Spleen (tissue), 11 donors: Measurements from ENCODE around the gene HNRNPUL1. TPM values are rescaled to one million over a fixed set of nuclear protein-coding genes. Genes with fewer than 3 reads are reported as not detected.

ENCODE experiments used
- DNase-seq: peaks from one replicate; pipeline ENCODE4 v3.0.0-alpha.2; 2020
- H3K27ac ChIP-seq, 8 donors: fragments of 200-600 bp; sonication (generic) in 7 of 8; 1 replicate in 4 of 8; 2 replicates in 4 of 8; pipeline versions ENCODE4 v1.5.0 to v1.8.0; 2016 to 2021; ENCODE audit warnings: inconsistent platforms in 4 of 8, mild to moderate bottlenecking in 4 of 8, moderate library complexity in 1 of 8
- H3K27me3 ChIP-seq, 7 donors: fragments of 200-600 bp; sonication (generic) in 6 of 7; replicated peaks in 1 of 7; 1 replicate in 4 of 7; 2 replicates in 3 of 7; pipeline versions ENCODE4 v1.5.0 to v1.8.0; 2016 to 2021; ENCODE audit warnings: inconsistent platforms in 3 of 7, mild to moderate bottlenecking in 1 of 7
- H3K36me3 ChIP-seq, 6 donors: fragments of 200-600 bp; sonication (generic) in 5 of 6; 1 replicate in 4 of 6; 2 replicates in 2 of 6; pipeline versions ENCODE4 v1.5.0 to v1.8.0; 2016 to 2021; ENCODE audit warnings: inconsistent platforms in 2 of 6
- H3K4me1 ChIP-seq, 6 donors: fragments of 200-600 bp; sonication (generic) in 5 of 6; 1 replicate in 3 of 6; 2 replicates in 3 of 6; pipeline versions ENCODE4 v1.5.0 to v1.8.0; 2016 to 2021; ENCODE audit warnings: inconsistent platforms in 3 of 6
- H3K4me3 ChIP-seq, 8 donors: fragments of 200-600 bp; sonication (generic) in 7 of 8; 1 replicate in 4 of 8; 2 replicates in 4 of 8; pipeline versions ENCODE4 v1.5.0 to v1.8.0; 2016 to 2021; ENCODE audit warnings: inconsistent platforms in 4 of 8, mild to moderate bottlenecking in 4 of 8, moderate library complexity in 2 of 8
- H3K9me3 ChIP-seq, 8 donors: fragments of 200-600 bp; sonication (generic) in 7 of 8; 1 replicate in 4 of 8; 2 replicates in 4 of 8; pipeline versions ENCODE4 v1.5.0 to v1.8.0; 2016 to 2021; ENCODE audit warnings: inconsistent platforms in 4 of 8
- POLR2A ChIP-seq, 3 donors: fragments of 450-650 bp; IDR thresholded peaks; one replicate each; pipeline ENCODE4 v1.5.1; 2017; ENCODE audit warnings: antibody characterized with exemption in 3 of 3, mild to moderate bottlenecking in 1 of 3
- POLR2AphosphoS5 ChIP-seq, 3 donors: sonication (generic); formaldehyde crosslinking; IDR thresholded peaks; one replicate each; pipeline ENCODE4 v1.5.1; 2017; ENCODE audit warnings: antibody characterized with exemption in 3 of 3
- whole genome bisulfite sequencing, 5 donors: extraction: QIAGEN DNeasy Blood & Tissue Kit in 3 of 5; methylation state at CpG; one replicate each; pipeline versions ENCODE4 v1.1.5 to v1.1.7; 2013 to 2018; 5-methylcytosine and 5-hydroxymethylcytosine counted together
- intact Hi-C: fragments of 100-400 bp; cut with DNase I; formaldehyde crosslinking; loops from one replicate; pipeline ENCODE4 v1.15.0; 2023; ENCODE audit warnings: low total_unique reads
- polyA plus RNA-seq, 3 donors: library from polyadenylated mRNA; stranded (reverse); fragments of 200-250 nt; gene quantifications; one replicate each; pipeline ENCODE4 v1.2.1, GENCODE V29; 2013
- total RNA-seq, 7 donors: library from RNA; depleted of rRNA in 3 of 7; stranded (reverse); fragments of >200 nt in 3 of 7; fragmentation: NEBNext Ultra II Directional in 4 of 7; extraction: Animal tissue kit (Norgen Biotek cat#: 25700) in 4 of 7; gene quantifications; one replicate each; pipeline versions ENCODE4 v1.1.0 to v1.2.1, GENCODE V29; 2016 to 2021
- TF ChIP-seq, protein P1 (sequence below), 11 experiments: fragments of 200-600 bp in 7 of 11; fragments of 450-650 bp in 4 of 11; sonication (generic) in 4 of 11; IDR thresholded peaks in 8 of 11; conservative IDR thresholded peaks in 3 of 11; 1 replicate in 7 of 11; 2 replicates in 4 of 11; pipeline versions ENCODE4 v1.4.0 to v1.8.0; 2016 to 2021; ENCODE audit warnings: antibody characterized with exemption in 11 of 11, inconsistent platforms in 4 of 11, mild to moderate bottlenecking in 1 of 11
- donor health status: healthy with polysubstance abuse.
- donor health status: DM: no; HTN: no; CAD: no; lungs with moderate emphysema.
- donor health status: DM: no; HTN: no; CAD: no.
- donor health status: Bipolar disorder and iron deficiency.
- donor health status: healthy.
- donor health status: DM: no; HTN: no; CAD: no.
- donor health status: DM: yes; HTN: yes; CAD: no.

Gene HNRNPUL1
- total and polyA plus RNA-seq, 10 donors = 53.9 to 213 (median 164) TPM

DNA sequence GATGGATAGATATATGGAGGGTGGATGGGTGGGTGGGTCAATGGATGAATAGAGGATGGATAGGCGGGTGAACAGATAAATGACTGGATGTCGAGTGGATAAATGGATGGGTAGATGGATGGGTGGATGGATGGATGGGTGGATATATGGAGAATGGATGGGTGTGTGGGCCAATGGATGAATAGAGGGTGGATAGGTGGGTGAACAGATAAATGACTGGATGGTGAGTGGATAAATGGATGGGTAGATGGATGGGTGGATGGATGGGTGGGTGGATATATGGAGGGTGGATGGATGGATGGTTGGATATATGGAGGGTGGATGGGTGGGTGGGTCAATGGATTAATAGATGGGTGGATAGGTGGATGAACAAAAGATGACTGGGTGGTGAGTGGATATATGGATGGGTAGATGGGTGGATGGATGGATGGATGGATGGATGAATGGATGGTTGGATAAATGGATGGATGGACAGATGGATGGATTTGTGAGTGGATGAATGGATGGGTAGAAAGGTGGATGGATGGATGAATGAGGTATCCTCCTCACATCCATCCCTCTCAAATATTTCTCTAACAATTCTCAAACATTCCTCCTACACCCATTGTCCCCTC, 24.1 kb upstream of the HNRNPUL1 start:
- Histone ChIP-seq H3K36me3 (peaks cover 0 to 67% (median 0%) of the 10 kb centered on the region in 6 donors), H3K27ac (no peak overlapping the region), H3K27me3 (no peaks in the 10 kb centered on the region), H3K4me3 (no peak overlapping the region), H3K9me3 (no peaks in the 10 kb centered on the region), H3K4me1 (no peaks in the 10 kb centered on the region)
- DNase-seq = no peak
- whole genome bisulfite sequencing, 5 donors = 60 to 97% (median 88%) methylated on average over 2 of the region's 2 CpGs
- intact Hi-C loops = no loop called here
- TF ChIP-seq POLR2AphosphoS5 (IDR thresholded peaks at IDR 0.05) (no peak), POLR2A (IDR thresholded peaks at IDR 0.05) (no peak)
- TF ChIP-seq, protein P1, sequence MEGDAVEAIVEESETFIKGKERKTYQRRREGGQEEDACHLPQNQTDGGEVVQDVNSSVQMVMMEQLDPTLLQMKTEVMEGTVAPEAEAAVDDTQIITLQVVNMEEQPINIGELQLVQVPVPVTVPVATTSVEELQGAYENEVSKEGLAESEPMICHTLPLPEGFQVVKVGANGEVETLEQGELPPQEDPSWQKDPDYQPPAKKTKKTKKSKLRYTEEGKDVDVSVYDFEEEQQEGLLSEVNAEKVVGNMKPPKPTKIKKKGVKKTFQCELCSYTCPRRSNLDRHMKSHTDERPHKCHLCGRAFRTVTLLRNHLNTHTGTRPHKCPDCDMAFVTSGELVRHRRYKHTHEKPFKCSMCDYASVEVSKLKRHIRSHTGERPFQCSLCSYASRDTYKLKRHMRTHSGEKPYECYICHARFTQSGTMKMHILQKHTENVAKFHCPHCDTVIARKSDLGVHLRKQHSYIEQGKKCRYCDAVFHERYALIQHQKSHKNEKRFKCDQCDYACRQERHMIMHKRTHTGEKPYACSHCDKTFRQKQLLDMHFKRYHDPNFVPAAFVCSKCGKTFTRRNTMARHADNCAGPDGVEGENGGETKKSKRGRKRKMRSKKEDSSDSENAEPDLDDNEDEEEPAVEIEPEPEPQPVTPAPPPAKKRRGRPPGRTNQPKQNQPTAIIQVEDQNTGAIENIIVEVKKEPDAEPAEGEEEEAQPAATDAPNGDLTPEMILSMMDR (IDR thresholded peaks at IDR 0.05 in 8 of 11, conservative IDR thresholded peaks at IDR 0.05 in 3 of 11) = no peak

DNA sequence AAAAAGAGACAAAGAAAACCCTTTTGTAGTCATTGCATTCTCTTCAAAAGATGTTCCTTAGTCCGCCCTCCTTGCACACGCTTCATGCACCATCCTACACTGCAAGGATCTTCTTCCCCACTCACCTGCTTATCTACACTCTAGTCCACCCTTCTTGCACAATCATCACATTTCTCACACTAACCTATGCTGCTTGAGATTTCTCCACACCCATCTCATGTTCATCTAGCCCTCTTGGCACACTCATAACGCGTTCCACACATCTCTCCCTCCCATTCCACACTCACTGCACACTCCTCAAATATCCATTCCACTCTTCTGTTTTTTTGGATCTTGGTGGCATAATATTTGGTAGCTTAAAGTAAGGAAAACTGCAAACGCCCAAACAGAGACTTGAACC, 22.3 kb upstream of the HNRNPUL1 start:
- H3K36me3 ChIP-seq = peaks cover 0 to 83% (median 0%) of the 10 kb centered on the region in 6 donors
- H3K27me3 ChIP-seq = no peaks in the 10 kb centered on the region
- no peak for DNase-seq
- WGBS, 5 donors = 73 to 89% (median 83%) methylated on average over 5 of the region's 5 CpGs
- H3K4me3 ChIP-seq = no peak overlapping the region
- no peak for TF ChIP-seq POLR2A (IDR thresholded peaks at IDR 0.05)
- TF ChIP-seq POLR2AphosphoS5 (IDR thresholded peaks at IDR 0.05) = no peak
- TF ChIP-seq, protein P1 (IDR thresholded peaks at IDR 0.05 in 8 of 11, conservative IDR thresholded peaks at IDR 0.05 in 3 of 11) = no peak
- H3K9me3 ChIP-seq = no peaks in the 10 kb centered on the region
- intact Hi-C loops = no loop called here
- no peaks in the 10 kb centered on the region for H3K4me1 ChIP-seq
- H3K27ac ChIP-seq = no peak overlapping the region

DNA sequence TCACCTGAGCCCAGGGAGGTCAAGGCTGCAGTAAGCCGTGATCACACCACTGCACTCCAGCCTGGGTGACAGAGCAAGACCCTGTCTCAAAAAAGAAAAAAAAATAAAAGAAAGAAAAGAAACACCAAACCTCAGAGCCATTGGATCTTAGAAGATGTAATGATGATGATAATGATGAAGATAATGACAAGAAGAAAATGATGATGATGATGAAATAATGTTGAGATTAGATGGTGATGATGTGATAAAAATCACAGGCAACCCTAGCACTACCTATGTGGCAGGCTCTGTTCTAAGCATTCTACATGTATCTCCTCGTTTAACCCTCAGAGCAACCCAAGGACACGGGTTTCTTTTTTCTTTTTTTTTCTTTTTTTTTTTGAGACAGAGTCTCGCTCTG, 20.1 kb upstream of the HNRNPUL1 start:
- TF ChIP-seq, protein P1 (IDR thresholded peaks at IDR 0.05 in 8 of 11, conservative IDR thresholded peaks at IDR 0.05 in 3 of 11) = no peak
- TF ChIP-seq POLR2A (IDR thresholded peaks at IDR 0.05) = no peak
- no peak for TF ChIP-seq POLR2AphosphoS5 (IDR thresholded peaks at IDR 0.05)
- 73 to 85% (median 78%) methylated on average over 4 of the region's 4 CpGs for WGBS, 5 donors
- H3K4me1 ChIP-seq = no peaks in the 10 kb centered on the region
- no peaks in the 10 kb centered on the region for H3K27me3 ChIP-seq
- H3K36me3 ChIP-seq = peaks cover 0 to 83% (median 0%) of the 10 kb centered on the region in 6 donors
- intact Hi-C loops = no loop called here
- DNase-seq = no peak
- no peak overlapping the region for H3K4me3 ChIP-seq
- H3K27ac ChIP-seq = no peak overlapping the region
- no peaks in the 10 kb centered on the region for H3K9me3 ChIP-seq

DNA sequence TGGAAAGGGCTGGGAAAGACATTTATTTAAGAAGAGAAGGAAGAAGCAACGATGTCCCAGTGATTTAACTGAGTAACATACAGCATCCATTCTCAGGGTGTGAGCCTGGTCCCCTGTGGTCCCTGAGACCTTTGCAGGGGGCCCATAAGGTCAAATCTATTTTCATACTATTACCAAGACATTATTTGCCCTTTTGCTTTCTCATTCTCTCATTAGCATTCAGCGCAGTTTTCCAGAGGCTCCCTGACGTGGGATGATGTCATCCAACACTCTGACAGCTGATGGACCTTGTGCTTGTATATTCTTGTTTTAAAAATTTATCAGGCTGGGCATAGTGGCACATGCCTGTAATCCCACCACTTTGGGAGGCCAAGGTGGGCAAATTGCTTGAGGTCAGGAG, 18.3 kb upstream of the HNRNPUL1 start:
- 78 to 92% (median 85%) methylated on average over 3 of the region's 3 CpGs for WGBS, 5 donors
- H3K36me3 ChIP-seq = peaks cover 0 to 86% (median 0%) of the 10 kb centered on the region in 6 donors
- no peak for TF ChIP-seq POLR2AphosphoS5 (IDR thresholded peaks at IDR 0.05)
- TF ChIP-seq POLR2A (IDR thresholded peaks at IDR 0.05) = no peak
- TF ChIP-seq, protein P1 (IDR thresholded peaks at IDR 0.05 in 8 of 11, conservative IDR thresholded peaks at IDR 0.05 in 3 of 11) = no peak

More for the DNA sequence above, 18.3 kb upstream of the HNRNPUL1 start:
- Histone ChIP-seq H3K27me3 (peaks cover 0 to 2% (median 0%) of the 10 kb centered on the region in 7 donors), H3K4me1 (no peaks in the 10 kb centered on the region), H3K9me3 (no peaks in the 10 kb centered on the region), H3K27ac (no peak overlapping the region), H3K4me3 (no peak overlapping the region)
- DNase-seq = no peak
- intact Hi-C loops = no loop called here
